Suprapubic skin (tissue), 4 donors: ENCODE results near the gene CDADC1. TPM values are rescaled to one million over a fixed set of nuclear protein-coding genes. Genes with fewer than 3 reads are reported as not detected.

Experiments
- DNase-seq, 2 donors: peaks; one replicate each; pipeline ENCODE4 v3.0.0-alpha.2; 2019; ENCODE audit warnings: low spot score in 2 of 2
- H3K27ac ChIP-seq: fragments of 200-600 bp; sonication (generic); one replicate; pipeline ENCODE4 v1.5.1; 2019
- H3K27me3 ChIP-seq: fragments of 200-600 bp; sonication (generic); one replicate; pipeline ENCODE4 v1.5.1; 2019
- H3K36me3 ChIP-seq: fragments of 200-600 bp; sonication (generic); one replicate; pipeline ENCODE4 v1.5.1; 2019
- H3K4me1 ChIP-seq: fragments of 200-600 bp; sonication (generic); one replicate; pipeline ENCODE4 v1.5.1; 2019
- H3K4me3 ChIP-seq: fragments of 200-600 bp; sonication (generic); one replicate; pipeline ENCODE4 v1.5.1; 2019; ENCODE audit warnings: mild to moderate bottlenecking
- H3K9me3 ChIP-seq: fragments of 200-600 bp; sonication (generic); one replicate; pipeline ENCODE4 v1.5.1; 2019
- CTCF ChIP-seq, 2 donors: fragments of 200-600 bp in 1 of 2; fragments of 450-650 bp in 1 of 2; sonication (generic) in 1 of 2; IDR thresholded peaks; one replicate each; pipeline ENCODE4 v1.5.1; 2016 to 2019; ENCODE audit warnings: antibody characterized with exemption in 2 of 2, mild to moderate bottlenecking in 1 of 2, moderate library complexity in 1 of 2
- EP300 ChIP-seq: sonication (generic); formaldehyde crosslinking; IDR thresholded peaks from one replicate; pipeline ENCODE4 v1.6.1; 2017; ENCODE audit warnings: antibody characterized with exemption
- POLR2A ChIP-seq, 2 donors: fragments of 450-650 bp; IDR thresholded peaks; one replicate each; pipeline ENCODE4 v1.6.1; 2017; ENCODE audit warnings: antibody characterized with exemption in 2 of 2, mild to moderate bottlenecking in 2 of 2, moderate library complexity in 2 of 2
- POLR2AphosphoS5 ChIP-seq, 3 donors: sonication (generic); formaldehyde crosslinking; IDR thresholded peaks; one replicate each; pipeline ENCODE4 v1.6.1; 2017; ENCODE audit warnings: antibody characterized with exemption in 3 of 3
- WGBS: methylation state at CpG from one replicate; pipeline ENCODE4 v1.1.5; 2018; 5-methylcytosine and 5-hydroxymethylcytosine counted together
- total RNA-seq, 4 donors: library from RNA; depleted of rRNA; stranded (reverse); fragments of >200 nt; gene quantifications; one replicate each; pipeline ENCODE4 v1.1.0, GENCODE V29; 2016

The CDADC1 gene
- total RNA-seq, 4 donors from 2014 or later, result 1.2 to 4.2 (median 3.1) TPM

DNA sequence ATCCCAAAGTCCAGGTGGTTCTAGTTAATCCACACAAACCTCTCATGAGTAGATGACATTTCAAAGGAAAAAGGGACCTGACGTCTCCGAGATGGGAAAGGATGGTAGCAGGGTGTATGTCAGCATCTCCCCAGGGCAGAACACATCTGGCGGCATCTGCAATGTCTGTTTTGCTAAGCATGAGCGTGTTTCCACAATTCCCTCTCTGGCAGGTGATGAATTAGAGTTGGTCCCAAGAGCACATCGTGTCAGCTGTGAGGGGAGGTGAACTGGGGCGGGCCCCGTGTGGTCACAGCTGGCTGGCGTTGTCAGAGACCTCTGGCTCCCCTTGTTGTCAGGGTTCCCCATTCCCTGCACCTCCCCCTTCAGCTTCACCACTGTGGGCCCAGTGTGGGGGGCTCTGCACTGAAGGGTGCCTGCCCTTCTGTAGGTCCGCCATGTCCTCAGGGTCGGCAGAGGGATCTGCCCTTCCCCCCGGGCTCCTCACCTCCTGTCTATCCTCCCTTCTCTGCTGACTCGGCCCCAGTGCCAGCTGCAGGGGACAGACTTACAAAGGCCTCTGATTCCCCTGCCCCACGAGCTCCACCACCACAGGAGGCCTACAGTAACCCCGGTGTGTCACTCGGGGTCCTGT is 58.2 kb downstream of the CDADC1 start:
- Histone ChIP-seq H3K27me3 (no peaks in the 10 kb centered on the region), H3K4me1 (peaks cover 82% of the 10 kb centered on the region), H3K36me3 (peaks cover 4% of the 10 kb centered on the region), H3K9me3 (no peaks in the 10 kb centered on the region), H3K27ac (peak overlapping the region; percentile 46), H3K4me3 (no peak overlapping the region)
- TF ChIP-seq EP300 (no peak), CTCF (IDR thresholded peaks at IDR 0.05) (no peak), POLR2A (IDR thresholded peaks at IDR 0.05) (no peak), POLR2AphosphoS5 (IDR thresholded peaks at IDR 0.05) (no peak)
- DNase-seq, result no peak
- 63% methylated on average over 12 of the region's 15 CpGs for WGBS

- H3K27ac ChIP-seq, result peak overlapping the region; percentile 88
- no peaks in the 10 kb centered on the region for H3K9me3 ChIP-seq
- no peak overlapping the region for H3K4me3 ChIP-seq
- H3K4me1 ChIP-seq, result peaks cover 68% of the 10 kb centered on the region
- peaks cover 4% of the 10 kb centered on the region for H3K36me3 ChIP-seq
- no peaks in the 10 kb centered on the region for H3K27me3 ChIP-seq
- DNase-seq, result no peak
- 83% methylated on average over 6 of the region's 6 CpGs for WGBS
- no peak for TF ChIP-seq CTCF (IDR thresholded peaks at IDR 0.05)
- no peak for TF ChIP-seq POLR2A (IDR thresholded peaks at IDR 0.05)
- no peak for TF ChIP-seq POLR2AphosphoS5 (IDR thresholded peaks at IDR 0.05)
- TF ChIP-seq EP300, result no peak
Measured at GRCh38 chr13:49307365-49307764, 59.6 kb downstream of the CDADC1 start.

DNA sequence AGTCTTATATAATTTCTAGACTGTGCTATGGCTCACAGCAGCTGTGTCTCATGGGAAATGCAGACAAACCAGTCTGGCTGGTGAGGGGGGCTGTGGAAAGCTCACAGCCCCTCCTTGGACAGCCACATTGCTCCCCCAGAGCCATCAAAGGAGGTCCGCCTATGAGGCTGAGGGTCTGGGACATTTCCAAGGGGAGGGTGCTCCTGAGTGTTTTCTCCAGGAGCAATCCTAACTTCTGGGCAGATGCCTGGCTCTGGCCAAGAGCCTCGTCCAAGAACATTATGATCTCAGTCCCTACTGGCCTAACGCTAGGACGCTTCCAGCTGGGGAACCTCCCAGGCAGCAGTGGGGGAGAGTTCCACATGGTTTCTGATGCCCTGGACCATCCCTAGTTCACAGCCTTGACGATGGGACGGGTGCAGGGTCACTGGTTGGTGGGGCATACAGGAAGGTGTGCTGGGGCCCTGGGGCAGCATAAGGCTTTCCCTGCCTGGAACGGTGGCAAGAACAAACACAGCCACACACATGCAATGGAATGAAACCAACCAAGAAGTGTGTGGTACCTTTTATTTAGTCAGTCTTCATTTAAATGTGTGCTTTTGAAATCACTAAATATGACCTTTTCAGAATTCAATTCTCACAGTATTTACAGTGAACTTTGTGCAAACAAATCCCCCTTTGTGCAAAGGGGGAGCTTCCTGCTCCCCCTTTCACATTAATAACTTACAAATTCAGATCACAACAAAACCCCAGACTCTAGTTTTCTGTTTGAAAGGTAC is 60.6 kb downstream of the CDADC1 start:
- H3K27me3 ChIP-seq, result no peaks in the 10 kb centered on the region
- peak overlapping the region; percentile 88 for H3K27ac ChIP-seq
- peaks cover 60% of the 10 kb centered on the region for H3K4me1 ChIP-seq
- TF ChIP-seq EP300 (peak; percentile 27), POLR2A (IDR thresholded peaks at IDR 0.05) (no peak), CTCF (IDR thresholded peaks at IDR 0.05) (no peak), POLR2AphosphoS5 (IDR thresholded peaks at IDR 0.05) (peak in 2 of 3 donors; percentile 30 to 90)
- peaks cover 4% of the 10 kb centered on the region for H3K36me3 ChIP-seq
- DNase-seq, result peak; percentile 90 to 92
- no peak overlapping the region for H3K4me3 ChIP-seq
- no peaks in the 10 kb centered on the region for H3K9me3 ChIP-seq
- WGBS, result 11% methylated on average over 5 of the region's 7 CpGs

- Histone ChIP-seq H3K9me3 (no peaks in the 10 kb centered on the region), H3K36me3 (peaks cover 4% of the 10 kb centered on the region), H3K4me3 (no peak overlapping the region), H3K4me1 (peaks cover 59% of the 10 kb centered on the region), H3K27ac (peak overlapping the region; percentile 88), H3K27me3 (no peaks in the 10 kb centered on the region)
- 41% methylated on average over 11 of the region's 11 CpGs for WGBS
- no peak for DNase-seq
- TF ChIP-seq CTCF (IDR thresholded peaks at IDR 0.05) (no peak), POLR2AphosphoS5 (IDR thresholded peaks at IDR 0.05) (no peak), EP300 (no peak), POLR2A (IDR thresholded peaks at IDR 0.05) (no peak)
Measured at GRCh38 chr13:49308921-49309408, 61.2 kb downstream of the CDADC1 start.

GRCh38 chr13:49310251-49310650 is 62.5 kb downstream of the CDADC1 start:
- Histone ChIP-seq H3K4me1 (peaks cover 60% of the 10 kb centered on the region), H3K36me3 (peaks cover 4% of the 10 kb centered on the region), H3K27me3 (no peaks in the 10 kb centered on the region), H3K27ac (peak overlapping the region; percentile 88), H3K4me3 (no peak overlapping the region), H3K9me3 (no peaks in the 10 kb centered on the region)
- DNase-seq, result no peak
- 81% methylated on average over 3 of the region's 3 CpGs for WGBS
- TF ChIP-seq POLR2AphosphoS5 (IDR thresholded peaks at IDR 0.05), result no peak
- no peak for TF ChIP-seq EP300
- no peak for TF ChIP-seq POLR2A (IDR thresholded peaks at IDR 0.05)
- TF ChIP-seq CTCF (IDR thresholded peaks at IDR 0.05), result no peak
